GM10266 (cell line): ENCODE measurements around the gene LOXL4.
"Not testable (repeated sequence)": the region's sequence is repeated elsewhere in the genome, so short reads cannot be mapped to it uniquely, and the experiment has no call there.

Source experiments
- DNase-seq: peaks from one replicate; pipeline ENCODE4 v3.0.0; 2012; ENCODE audit errors: extremely low spot score
- TF ChIP-seq, protein P1 (sequence below): IDR thresholded peaks from 2 replicates; pipeline ENCODE4 v1.5.1; 2012; ENCODE audit warnings: mild to moderate bottlenecking, low read depth; ENCODE audit not compliant: control insufficient read depth, insufficient read depth; ENCODE audit errors: missing control alignments

LOXL4 gene

DNA sequence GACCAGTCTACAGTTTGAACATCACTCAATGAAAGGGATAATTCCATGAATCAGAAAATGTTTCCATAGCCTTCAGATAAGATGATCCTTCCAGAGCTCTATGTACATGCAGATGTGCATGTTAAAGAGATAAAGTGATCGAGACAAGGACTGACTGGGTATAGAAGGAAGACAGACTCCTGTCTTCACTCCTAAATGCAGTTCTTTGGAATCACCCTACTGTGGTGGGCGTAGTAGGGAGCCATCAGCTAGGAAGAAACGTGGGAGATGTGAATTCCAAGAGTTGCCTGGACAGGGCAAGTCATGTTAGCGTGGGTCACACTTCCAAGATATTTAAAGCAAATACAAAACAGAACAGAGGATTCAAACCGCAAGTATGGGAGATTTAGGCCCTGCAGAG, 23.9 kb downstream of the LOXL4 start:
- TF ChIP-seq, protein P1, sequence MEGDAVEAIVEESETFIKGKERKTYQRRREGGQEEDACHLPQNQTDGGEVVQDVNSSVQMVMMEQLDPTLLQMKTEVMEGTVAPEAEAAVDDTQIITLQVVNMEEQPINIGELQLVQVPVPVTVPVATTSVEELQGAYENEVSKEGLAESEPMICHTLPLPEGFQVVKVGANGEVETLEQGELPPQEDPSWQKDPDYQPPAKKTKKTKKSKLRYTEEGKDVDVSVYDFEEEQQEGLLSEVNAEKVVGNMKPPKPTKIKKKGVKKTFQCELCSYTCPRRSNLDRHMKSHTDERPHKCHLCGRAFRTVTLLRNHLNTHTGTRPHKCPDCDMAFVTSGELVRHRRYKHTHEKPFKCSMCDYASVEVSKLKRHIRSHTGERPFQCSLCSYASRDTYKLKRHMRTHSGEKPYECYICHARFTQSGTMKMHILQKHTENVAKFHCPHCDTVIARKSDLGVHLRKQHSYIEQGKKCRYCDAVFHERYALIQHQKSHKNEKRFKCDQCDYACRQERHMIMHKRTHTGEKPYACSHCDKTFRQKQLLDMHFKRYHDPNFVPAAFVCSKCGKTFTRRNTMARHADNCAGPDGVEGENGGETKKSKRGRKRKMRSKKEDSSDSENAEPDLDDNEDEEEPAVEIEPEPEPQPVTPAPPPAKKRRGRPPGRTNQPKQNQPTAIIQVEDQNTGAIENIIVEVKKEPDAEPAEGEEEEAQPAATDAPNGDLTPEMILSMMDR, result no peak
- no peak for DNase-seq

DNA sequence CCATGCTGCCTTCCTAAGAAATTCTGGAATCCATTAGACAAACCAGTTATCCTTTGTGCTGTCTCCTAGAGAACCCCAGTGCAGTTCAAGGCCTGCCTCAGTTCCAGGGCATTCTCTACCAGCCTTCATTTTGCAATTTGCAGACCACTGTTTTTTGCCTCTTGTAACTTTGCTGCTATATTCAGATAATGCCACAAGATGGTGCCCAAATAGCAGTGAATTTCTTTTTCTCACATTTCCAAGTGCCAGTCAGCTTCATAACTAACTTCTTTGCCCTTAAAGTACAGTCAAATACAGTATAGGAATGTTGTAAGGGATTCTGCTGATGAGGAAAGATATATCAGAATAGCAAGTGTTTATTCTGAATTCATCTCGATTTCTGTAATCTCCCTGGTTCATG, 25.2 kb downstream of the LOXL4 start:
- no peak for DNase-seq
- TF ChIP-seq, protein P1, result peak; percentile 27

DNA sequence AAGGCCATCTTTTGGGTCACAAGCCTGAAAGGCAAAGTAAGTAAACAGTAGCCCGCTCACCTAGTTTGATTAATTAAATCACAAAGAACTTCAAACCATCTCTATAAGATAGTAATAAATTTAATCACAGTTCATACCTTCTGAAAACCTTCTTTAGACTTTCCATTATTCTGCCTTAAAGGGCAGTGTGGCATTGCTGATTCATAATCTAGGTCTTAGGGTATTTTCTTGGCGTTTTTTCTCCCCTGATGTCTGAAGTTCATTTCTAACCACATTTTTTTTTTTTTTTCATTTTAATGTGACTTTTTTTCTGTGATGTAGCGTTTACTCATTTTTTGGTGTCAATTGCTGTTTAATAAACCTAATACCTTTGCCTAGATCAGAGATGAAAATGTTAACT, 27.5 kb downstream of the LOXL4 start:
- TF ChIP-seq, protein P1, result no peak

DNA sequence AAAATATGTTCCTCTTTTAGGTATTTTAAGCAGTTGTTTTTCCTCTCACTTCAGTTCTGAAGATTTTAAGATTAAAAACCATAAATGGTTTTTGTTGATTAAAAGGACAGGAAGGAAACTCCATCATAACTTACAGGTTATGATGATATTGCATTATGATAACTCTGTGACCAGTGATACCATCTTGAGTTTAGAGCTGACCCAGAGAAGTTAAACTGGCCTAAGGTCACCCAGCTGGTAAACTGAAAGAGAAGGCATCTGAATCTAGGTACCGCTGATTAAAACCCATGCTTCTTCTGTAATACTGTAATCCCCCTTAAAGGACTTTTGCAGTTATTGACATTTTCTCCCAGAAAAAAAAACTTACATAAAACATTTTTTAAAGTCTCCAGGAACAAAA, 29.6 kb downstream of the LOXL4 start:
- no peak for DNase-seq
- TF ChIP-seq, protein P1, result no peak

More for the DNA sequence above, 27.5 kb downstream of the LOXL4 start:
- DNase-seq, result no peak

DNA sequence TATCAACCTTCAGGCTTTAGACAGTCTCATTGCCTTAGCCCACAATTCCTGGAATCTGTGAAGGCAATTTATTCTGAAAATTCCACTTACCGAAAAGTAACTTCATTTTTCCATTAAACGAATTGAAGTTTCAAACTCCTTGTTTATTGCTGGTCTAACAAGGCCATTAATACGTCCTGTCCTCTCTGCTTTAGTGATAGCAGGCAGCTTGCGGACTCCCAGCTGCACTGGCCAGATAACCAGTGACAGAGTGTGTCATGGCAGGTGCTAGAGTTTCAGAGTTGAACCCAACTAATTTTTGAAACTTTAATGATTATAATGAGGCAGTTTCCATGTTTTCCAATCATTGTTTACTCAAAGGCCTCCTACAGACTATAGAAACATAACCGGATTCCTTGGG, 31.1 kb downstream of the LOXL4 start:
- TF ChIP-seq, protein P1, result no peak
- DNase-seq, result no peak

DNA sequence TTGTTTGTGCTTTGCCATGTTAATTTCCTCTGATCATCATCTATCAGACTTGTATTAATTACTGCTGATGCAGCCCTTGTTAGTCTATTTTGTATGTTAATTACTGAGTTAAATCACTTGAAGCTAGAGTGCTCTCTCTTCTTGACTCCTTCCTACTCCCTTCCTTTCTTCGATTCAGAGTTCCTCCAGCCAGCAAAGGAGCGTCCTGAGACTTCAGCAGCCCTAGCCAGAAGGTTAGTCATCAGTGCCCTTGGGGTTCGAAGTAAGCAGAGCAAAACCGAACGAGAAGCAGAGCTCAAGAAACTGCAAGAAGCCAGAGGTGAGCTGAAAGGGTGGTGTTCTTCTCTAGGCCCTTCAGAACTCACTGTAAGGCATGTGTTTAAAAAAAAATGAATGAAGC, 32.1 kb downstream of the LOXL4 start:
- no peak for DNase-seq
- TF ChIP-seq, protein P1, result no peak

DNA sequence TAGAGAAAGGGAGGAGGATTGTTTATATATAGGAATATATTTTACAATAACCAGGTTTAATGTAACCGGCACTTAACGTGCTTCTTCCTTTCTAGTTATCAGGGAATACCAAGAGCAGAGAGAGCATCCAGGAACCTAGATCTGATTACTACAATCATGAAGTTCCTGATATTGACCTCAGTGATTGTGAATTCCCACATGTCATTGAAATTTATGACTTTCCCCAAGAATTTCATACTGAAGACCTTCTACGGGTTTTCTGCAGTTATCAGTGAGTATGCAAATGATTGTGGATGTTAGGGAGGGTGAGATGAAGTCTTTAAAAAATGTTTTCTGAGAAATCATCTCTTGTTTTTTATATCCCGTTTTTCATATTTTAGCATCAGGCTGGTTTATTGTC, 36.6 kb downstream of the LOXL4 start:
- TF ChIP-seq, protein P1, result no peak
- DNase-seq, result no peak

DNA sequence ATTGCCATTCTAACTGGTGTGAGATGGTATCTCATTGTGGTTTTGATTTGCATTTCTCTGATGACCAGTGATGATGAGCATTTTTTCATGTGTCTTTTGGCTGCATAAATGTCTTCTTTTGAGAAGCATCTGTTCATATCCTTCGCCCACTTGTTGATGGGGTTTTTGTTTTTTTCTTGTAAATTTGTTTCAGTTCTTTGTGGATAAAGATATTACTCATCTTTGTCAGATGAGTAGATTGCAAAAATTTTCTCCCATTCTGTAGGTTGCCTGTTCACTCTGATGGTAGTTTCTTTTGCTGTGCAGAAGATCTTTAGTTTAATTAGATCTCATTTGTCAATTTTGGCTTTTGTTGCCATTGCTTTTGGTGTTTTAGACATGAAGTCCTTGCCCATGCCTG, 39.7 kb downstream of the LOXL4 start:
- not testable (repeated sequence) for DNase-seq

DNA sequence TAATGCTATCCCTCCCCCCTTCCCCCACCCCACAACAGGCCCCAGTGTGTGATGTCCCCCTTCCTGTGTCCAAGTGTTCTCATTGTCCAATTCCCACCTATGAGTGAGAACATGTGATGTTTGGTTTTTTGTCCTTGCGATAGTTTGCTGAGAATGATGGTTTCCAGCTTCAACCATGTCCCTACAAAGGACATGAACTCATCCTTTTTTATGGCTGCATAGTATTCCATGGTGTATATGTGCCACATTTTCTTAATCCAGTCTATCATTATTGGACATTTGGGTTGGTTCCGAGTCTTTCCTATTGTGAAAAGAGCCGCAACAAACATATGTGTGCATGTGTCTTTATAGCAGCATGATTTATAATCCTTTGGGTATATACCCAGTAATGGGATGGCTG, 40.3 kb downstream of the LOXL4 start:
- not testable (repeated sequence) for DNase-seq
